ENCODE results near the gene SLC10A3. TPM values are rescaled to one million over a fixed set of nuclear protein-coding genes. Genes with fewer than 3 reads are reported as not detected.
A peak's percentile ranks its signal among the peaks of the same experiment; 100 is the strongest.

Gene SLC10A3
- total RNA-seq, 1 experiment from 2014 or later, result 32.1 TPM

DNA sequence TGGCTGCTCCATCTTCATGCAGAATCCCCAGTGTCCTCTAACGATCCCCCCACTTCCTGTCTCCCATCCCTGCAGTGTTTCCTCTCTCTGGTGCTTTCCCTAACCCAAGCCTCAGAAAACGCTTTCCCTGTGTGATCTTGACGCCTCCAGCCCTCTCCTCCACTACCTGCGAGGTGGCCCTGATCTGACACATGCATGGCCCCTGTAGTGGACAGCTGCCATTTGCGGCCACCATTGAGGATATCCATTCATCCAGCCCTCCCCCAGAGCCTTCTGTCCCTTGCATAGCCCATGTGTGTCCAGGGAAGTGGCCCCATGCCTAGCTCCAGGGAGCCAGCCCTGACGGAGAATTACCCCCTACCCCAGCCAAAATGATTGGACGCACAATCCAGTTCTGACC lies 7.1 kb downstream of the SLC10A3 start:
- H3K27me3 ChIP-seq (ENCODE audit: low read length), result no peaks in the 10 kb centered on the region
- no peak overlapping the region for H3K4me2 ChIP-seq (ENCODE audit: low read depth, low read length, poor library complexity, severe bottlenecking)
- H3K4me1 ChIP-seq (ENCODE audit: low read length), result peaks cover 63% of the 10 kb centered on the region
- DNase-seq, result no peak
- no peak overlapping the region for H3K27ac ChIP-seq (ENCODE audit: low read length)
- H3K9ac ChIP-seq (ENCODE audit: low read length), result no peak overlapping the region
- H4K20me1 ChIP-seq (ENCODE audit: insufficient read depth, low read depth, low read length), result no peaks in the 10 kb centered on the region
- H3K79me2 ChIP-seq (ENCODE audit: low read length), result peaks cover 21% of the 10 kb centered on the region
- H3K36me3 ChIP-seq (ENCODE audit: insufficient read depth, low read length), result peaks cover 4% of the 10 kb centered on the region; the same call in 1 of the 2 replicates
- H3K9me2 ChIP-seq (replicated peaks; ENCODE audit: insufficient read depth, low read length), result no peaks in the 10 kb centered on the region
- H2AFZ ChIP-seq (ENCODE audit: low read length), result no peak overlapping the region
- no peaks in the 10 kb centered on the region for H3K9me3 ChIP-seq (ENCODE audit: low read length)
- H3K4me3 ChIP-seq (ENCODE audit: low read length), result no peak overlapping the region

DNA sequence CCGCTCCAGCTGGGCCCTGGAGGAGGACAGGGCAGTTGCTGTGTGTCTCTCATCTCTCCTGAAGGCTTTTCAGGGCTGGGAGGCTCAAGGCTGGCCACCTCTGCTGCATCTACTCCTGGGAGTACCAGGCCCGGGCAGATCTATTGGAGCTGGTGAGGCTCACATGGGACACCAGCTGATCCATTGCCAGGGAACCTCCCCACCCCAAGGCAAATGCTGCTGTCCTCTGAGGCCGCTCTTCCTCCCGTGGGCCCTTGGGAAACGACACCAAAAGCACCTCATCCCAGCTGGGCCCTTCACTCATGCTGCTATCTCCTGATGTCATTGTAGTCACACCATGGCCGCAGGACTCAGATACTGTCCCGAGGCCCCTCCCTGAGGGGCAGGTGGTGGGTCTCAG lies 7.6 kb downstream of the SLC10A3 start:
- H4K20me1 ChIP-seq (ENCODE audit: insufficient read depth, low read depth, low read length), result no peaks in the 10 kb centered on the region
- peaks cover 4% of the 10 kb centered on the region; the same call in 1 of the 2 replicates for H3K36me3 ChIP-seq (ENCODE audit: insufficient read depth, low read length)
- DNase-seq, result no peak
- no peak overlapping the region for H2AFZ ChIP-seq (ENCODE audit: low read length)
- peak overlapping the region; percentile 38; the same call in 1 of the 2 replicates for H3K9ac ChIP-seq (ENCODE audit: low read length)
- no peak overlapping the region for H3K4me3 ChIP-seq (ENCODE audit: low read length)
- no peak overlapping the region for H3K4me2 ChIP-seq (ENCODE audit: low read depth, low read length, poor library complexity, severe bottlenecking)
- no peaks in the 10 kb centered on the region for H3K27me3 ChIP-seq (ENCODE audit: low read length)
- no peaks in the 10 kb centered on the region for H3K9me3 ChIP-seq (ENCODE audit: low read length)
- H3K9me2 ChIP-seq (replicated peaks; ENCODE audit: insufficient read depth, low read length), result no peaks in the 10 kb centered on the region
- peak overlapping the region; percentile 43 for H3K27ac ChIP-seq (ENCODE audit: low read length)
- peaks cover 18% of the 10 kb centered on the region for H3K79me2 ChIP-seq (ENCODE audit: low read length)
- peaks cover 64% of the 10 kb centered on the region for H3K4me1 ChIP-seq (ENCODE audit: low read length)

DNA sequence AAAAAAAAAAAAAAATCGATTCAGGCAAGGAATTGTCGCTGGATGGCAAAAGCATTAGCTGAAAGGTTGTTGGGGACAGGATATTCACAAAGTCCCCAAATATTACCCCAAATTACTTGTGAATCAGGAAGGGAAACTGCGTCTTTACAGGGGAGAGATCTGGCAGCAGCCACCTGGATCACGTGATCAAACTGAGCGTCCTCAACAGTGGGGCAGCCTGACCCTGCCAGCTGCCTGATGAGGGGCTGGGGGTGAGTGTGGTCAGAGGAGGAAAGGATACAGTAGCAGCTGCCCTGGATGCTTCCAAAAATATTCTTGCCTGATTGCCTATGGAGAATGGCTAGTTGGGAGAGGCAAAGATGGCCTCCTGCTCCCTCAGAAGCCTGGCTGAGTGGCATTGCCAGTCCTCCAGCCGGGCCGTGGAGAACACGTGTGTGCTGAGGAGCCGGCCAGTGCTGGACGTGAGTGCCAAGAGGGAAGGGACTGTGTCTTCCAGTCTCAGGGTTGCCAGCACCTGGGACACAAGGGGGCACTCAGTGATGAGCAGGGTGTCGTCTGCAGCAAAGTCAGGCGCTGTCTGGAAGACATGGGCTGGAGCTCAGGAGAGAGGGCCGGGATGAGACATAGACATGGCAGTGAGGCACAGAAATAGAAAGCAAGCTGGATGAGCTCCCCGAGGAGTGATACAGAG lies 8.4 kb downstream of the SLC10A3 start:
- H3K9me3 ChIP-seq (ENCODE audit: low read length), result no peaks in the 10 kb centered on the region
- peak overlapping the region; percentile 20 for H3K4me2 ChIP-seq (ENCODE audit: low read depth, low read length, poor library complexity, severe bottlenecking)
- H3K4me3 ChIP-seq (ENCODE audit: low read length), result no peak overlapping the region
- peaks cover 4% of the 10 kb centered on the region; the same call in 1 of the 2 replicates for H3K36me3 ChIP-seq (ENCODE audit: insufficient read depth, low read length)
- no peak for DNase-seq
- H3K27me3 ChIP-seq (ENCODE audit: low read length), result no peaks in the 10 kb centered on the region
- H3K79me2 ChIP-seq (ENCODE audit: low read length), result peaks cover 18% of the 10 kb centered on the region
- H2AFZ ChIP-seq (ENCODE audit: low read length), result peak overlapping the region; percentile 56; the same call in 1 of the 2 replicates
- no peaks in the 10 kb centered on the region for H3K9me2 ChIP-seq (replicated peaks; ENCODE audit: insufficient read depth, low read length)
- H3K4me1 ChIP-seq (ENCODE audit: low read length), result peaks cover 62% of the 10 kb centered on the region
- H3K9ac ChIP-seq (ENCODE audit: low read length), result no peak overlapping the region; the same call in 1 of the 2 replicates
- H3K27ac ChIP-seq (ENCODE audit: low read length), result peak overlapping the region; percentile 43; the same call in 1 of the 2 replicates
- no peaks in the 10 kb centered on the region for H4K20me1 ChIP-seq (ENCODE audit: insufficient read depth, low read depth, low read length)

DNA sequence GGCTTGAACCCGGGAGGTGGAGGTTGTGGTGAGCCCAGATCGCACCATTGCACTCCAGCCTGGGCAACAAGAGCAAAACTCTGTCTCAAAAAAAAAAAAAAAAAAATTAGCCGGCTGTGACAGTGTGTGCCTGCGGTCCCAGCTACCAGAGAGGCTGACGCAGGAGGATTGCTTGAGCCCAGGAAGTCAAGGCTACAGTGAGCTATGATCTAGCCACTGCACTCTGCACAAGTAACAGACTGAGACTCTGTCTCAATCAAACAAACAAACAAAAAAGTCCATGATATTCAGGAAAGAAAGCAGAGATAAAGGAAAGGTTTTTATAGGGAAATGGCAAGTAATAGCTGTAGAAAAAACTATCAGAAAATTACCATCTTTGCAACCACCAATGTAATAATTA lies 9.2 kb downstream of the SLC10A3 start:
- Histone ChIP-seq H2AFZ (ENCODE audit: low read length) (no peak overlapping the region), H3K9ac (ENCODE audit: low read length) (no peak overlapping the region), H3K4me1 (ENCODE audit: low read length) (peaks cover 62% of the 10 kb centered on the region), H3K36me3 (ENCODE audit: insufficient read depth, low read length) (peaks cover 4% of the 10 kb centered on the region; the same call in 1 of the 2 replicates), H3K9me3 (ENCODE audit: low read length) (no peaks in the 10 kb centered on the region), H4K20me1 (ENCODE audit: insufficient read depth, low read depth, low read length) (no peaks in the 10 kb centered on the region), H3K27ac (ENCODE audit: low read length) (0 out of 2 replicates have a peak overlapping the region, but pooled peaks have one; percentile 34), H3K4me3 (ENCODE audit: low read length) (no peak overlapping the region), H3K9me2 (replicated peaks; ENCODE audit: insufficient read depth, low read length) (no peaks in the 10 kb centered on the region), H3K79me2 (ENCODE audit: low read length) (peaks cover 18% of the 10 kb centered on the region), H3K4me2 (ENCODE audit: low read depth, low read length, poor library complexity, severe bottlenecking) (no peak overlapping the region), H3K27me3 (ENCODE audit: low read length) (no peaks in the 10 kb centered on the region)
- no peak for DNase-seq

DNA sequence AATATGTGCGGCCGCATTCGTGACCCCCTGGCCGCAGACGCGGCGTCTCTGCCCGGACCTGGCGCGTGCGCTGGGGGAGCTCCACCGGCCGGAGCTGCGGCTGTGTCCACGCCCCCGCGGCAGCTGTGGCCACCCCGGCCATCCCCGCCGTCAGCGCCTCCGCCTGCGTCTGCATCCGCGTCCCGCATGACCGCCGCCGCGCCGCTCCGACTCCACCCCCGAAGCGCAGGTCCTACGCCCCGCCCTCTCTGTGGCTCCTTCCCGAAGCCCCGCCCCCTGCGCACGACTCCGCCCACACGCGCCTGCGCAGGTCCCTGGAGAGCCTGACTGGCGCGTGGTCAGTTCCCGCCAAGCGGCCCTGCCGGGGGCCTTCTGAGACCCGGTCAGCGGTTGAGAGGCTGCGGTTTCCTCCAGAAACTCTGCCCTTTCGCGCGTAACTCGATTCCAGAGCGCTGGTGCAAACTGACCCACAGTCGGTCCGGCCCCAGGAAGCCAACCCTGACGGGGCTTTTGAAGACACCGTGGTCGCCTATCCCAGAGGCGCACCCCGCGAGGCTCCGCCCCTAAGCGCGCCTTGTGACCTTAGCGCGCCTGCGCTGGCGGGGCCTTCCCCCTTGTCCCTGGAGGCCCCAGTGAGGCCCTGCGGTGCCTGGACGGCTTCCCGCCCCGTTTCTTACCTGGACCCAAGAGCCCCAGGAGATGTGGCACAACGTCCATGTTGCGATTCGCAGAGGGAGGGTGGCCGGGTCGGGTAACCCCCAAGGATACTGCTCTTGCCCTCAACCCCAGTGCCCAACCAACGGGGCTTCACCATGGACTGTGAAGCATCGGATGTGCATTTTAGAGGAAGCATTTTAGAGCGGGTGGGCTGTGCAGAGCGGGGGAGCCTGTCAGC lies 11.5 kb downstream of the SLC10A3 start, which contains the start of gene LAGE3:
LAGE3 (minus strand) TSS at position 554 of the 895 bp plus-strand sequence; CDS start at position 188, 366 bp downstream.
- peaks cover 45% of the 10 kb centered on the region for H3K4me1 ChIP-seq (ENCODE audit: low read length)
- H3K4me2 ChIP-seq (ENCODE audit: low read depth, low read length, poor library complexity, severe bottlenecking), result peak within 1 kb of the TSS; percentile 68
- H3K4me3 ChIP-seq (ENCODE audit: low read length), result peak within 1 kb of the TSS; percentile 74
- peak; percentile 94 for DNase-seq
- H2AFZ ChIP-seq (ENCODE audit: low read length), result no peak within 1 kb of the TSS; the same call in 1 of the 2 replicates
- H3K36me3 ChIP-seq (ENCODE audit: insufficient read depth, low read length), result no peaks in the 10 kb centered on the region
- H3K9me3 ChIP-seq (ENCODE audit: low read length), result no peaks in the 10 kb centered on the region
- H3K27me3 ChIP-seq (ENCODE audit: low read length), result no peaks in the 10 kb centered on the region
- H4K20me1 ChIP-seq (ENCODE audit: insufficient read depth, low read depth, low read length), result no peaks in the 10 kb centered on the region
- no peaks in the 10 kb centered on the region for H3K9me2 ChIP-seq (replicated peaks; ENCODE audit: insufficient read depth, low read length)
- peak within 1 kb of the TSS; percentile 82 for H3K27ac ChIP-seq (ENCODE audit: low read length)
- H3K79me2 ChIP-seq (ENCODE audit: low read length), result no peaks in the 10 kb centered on the region; the same call in 1 of the 2 replicates
- peak within 1 kb of the TSS; percentile 79 for H3K9ac ChIP-seq (ENCODE audit: low read length)

DNA sequence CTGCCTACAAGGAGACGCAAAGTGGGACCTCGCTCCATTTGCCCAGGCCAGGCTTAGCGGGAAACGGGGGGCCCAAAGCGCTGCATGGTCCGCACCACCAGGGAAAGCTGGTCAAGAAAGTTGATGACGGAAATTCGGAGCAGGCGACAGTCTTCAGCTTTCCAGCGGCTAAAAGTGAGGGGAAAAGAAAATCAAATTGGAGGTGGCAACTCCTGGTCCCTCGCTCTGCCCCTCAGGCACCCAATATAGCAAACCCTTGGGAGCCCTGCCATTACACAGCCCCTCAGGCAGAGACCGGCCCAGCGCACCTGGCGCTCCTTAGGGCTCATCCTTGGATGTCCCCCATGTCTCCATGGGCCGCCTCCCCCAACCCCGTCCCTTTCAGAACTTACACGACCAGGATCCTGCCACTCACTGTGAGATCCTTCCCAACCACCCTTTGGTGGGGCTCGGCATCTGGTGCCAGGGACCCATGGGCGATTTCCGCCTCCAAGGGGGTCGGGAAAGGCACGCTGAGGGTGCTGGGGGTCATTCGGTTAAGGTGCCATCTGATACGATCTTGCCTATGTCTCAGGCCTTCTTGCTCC lies 12.4 kb downstream of the SLC10A3 start:
- H2AFZ ChIP-seq (ENCODE audit: low read length), result no peak overlapping the region
- no peak for DNase-seq
- no peaks in the 10 kb centered on the region for H4K20me1 ChIP-seq (ENCODE audit: insufficient read depth, low read depth, low read length)
- H3K4me1 ChIP-seq (ENCODE audit: low read length), result peaks cover 35% of the 10 kb centered on the region
- H3K4me3 ChIP-seq (ENCODE audit: low read length), result peak overlapping the region; percentile 74
- H3K9me2 ChIP-seq (replicated peaks; ENCODE audit: insufficient read depth, low read length), result no peaks in the 10 kb centered on the region
- H3K27ac ChIP-seq (ENCODE audit: low read length), result no peak overlapping the region
- no peaks in the 10 kb centered on the region for H3K36me3 ChIP-seq (ENCODE audit: insufficient read depth, low read length)
- peak overlapping the region; percentile 68 for H3K4me2 ChIP-seq (ENCODE audit: low read depth, low read length, poor library complexity, severe bottlenecking)
- no peaks in the 10 kb centered on the region for H3K9me3 ChIP-seq (ENCODE audit: low read length)
- no peaks in the 10 kb centered on the region for H3K27me3 ChIP-seq (ENCODE audit: low read length)
- no peaks in the 10 kb centered on the region; the same call in 1 of the 2 replicates for H3K79me2 ChIP-seq (ENCODE audit: low read length)
- H3K9ac ChIP-seq (ENCODE audit: low read length), result peak overlapping the region; percentile 79

DNA sequence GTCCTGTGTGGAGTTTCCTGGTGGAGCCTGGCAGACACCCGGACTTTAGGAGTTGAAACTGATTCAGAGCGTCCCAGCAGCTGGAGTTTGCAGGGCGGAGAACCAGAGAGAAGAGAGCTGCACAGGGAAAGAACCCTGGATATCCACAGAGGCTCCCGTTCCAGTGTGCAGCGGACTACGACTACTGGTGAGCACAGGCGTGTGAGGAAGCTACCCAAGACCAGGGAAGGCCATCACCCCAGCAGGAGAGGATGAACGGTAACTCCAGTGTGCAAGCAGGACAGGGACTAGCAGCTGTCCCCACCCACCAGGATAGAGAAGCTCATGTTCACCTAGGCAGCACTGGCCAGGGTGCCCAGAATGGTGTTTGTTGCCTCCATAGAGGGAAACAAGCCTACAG lies 13.6 kb downstream of the SLC10A3 start:
- Histone ChIP-seq H3K27ac (ENCODE audit: low read length) (no peak overlapping the region), H3K79me2 (ENCODE audit: low read length) (no peaks in the 10 kb centered on the region; the same call in 1 of the 2 replicates), H3K9ac (ENCODE audit: low read length) (no peak overlapping the region), H3K4me2 (ENCODE audit: low read depth, low read length, poor library complexity, severe bottlenecking) (no peak overlapping the region), H2AFZ (ENCODE audit: low read length) (no peak overlapping the region), H3K9me2 (replicated peaks; ENCODE audit: insufficient read depth, low read length) (no peaks in the 10 kb centered on the region), H4K20me1 (ENCODE audit: insufficient read depth, low read depth, low read length) (no peaks in the 10 kb centered on the region), H3K27me3 (ENCODE audit: low read length) (no peaks in the 10 kb centered on the region), H3K9me3 (ENCODE audit: low read length) (no peaks in the 10 kb centered on the region), H3K4me1 (ENCODE audit: low read length) (peaks cover 23% of the 10 kb centered on the region), H3K36me3 (ENCODE audit: insufficient read depth, low read length) (no peaks in the 10 kb centered on the region), H3K4me3 (ENCODE audit: low read length) (no peak overlapping the region)
- DNase-seq, result no peak
